Suprapubic skin (tissue), 4 donors: Measurements from ENCODE around the gene APPBP2.

ENCODE experiments used
- EP300 ChIP-seq: sonication (generic); formaldehyde crosslinking; IDR thresholded peaks from one replicate; pipeline ENCODE4 v1.6.1; 2017; ENCODE audit warnings: antibody characterized with exemption
- POLR2A ChIP-seq, 2 donors: fragments of 450-650 bp; IDR thresholded peaks; one replicate each; pipeline ENCODE4 v1.6.1; 2017; ENCODE audit warnings: antibody characterized with exemption in 2 of 2, mild to moderate bottlenecking in 2 of 2, moderate library complexity in 2 of 2
- POLR2AphosphoS5 ChIP-seq, 3 donors: sonication (generic); formaldehyde crosslinking; IDR thresholded peaks; one replicate each; pipeline ENCODE4 v1.6.1; 2017; ENCODE audit warnings: antibody characterized with exemption in 3 of 3
- TF ChIP-seq, protein P1 (sequence below), 2 donors: fragments of 200-600 bp in 1 of 2; fragments of 450-650 bp in 1 of 2; sonication (generic) in 1 of 2; IDR thresholded peaks; one replicate each; pipeline ENCODE4 v1.5.1; 2016 to 2019; ENCODE audit warnings: antibody characterized with exemption in 2 of 2, mild to moderate bottlenecking in 1 of 2, moderate library complexity in 1 of 2

DNA sequence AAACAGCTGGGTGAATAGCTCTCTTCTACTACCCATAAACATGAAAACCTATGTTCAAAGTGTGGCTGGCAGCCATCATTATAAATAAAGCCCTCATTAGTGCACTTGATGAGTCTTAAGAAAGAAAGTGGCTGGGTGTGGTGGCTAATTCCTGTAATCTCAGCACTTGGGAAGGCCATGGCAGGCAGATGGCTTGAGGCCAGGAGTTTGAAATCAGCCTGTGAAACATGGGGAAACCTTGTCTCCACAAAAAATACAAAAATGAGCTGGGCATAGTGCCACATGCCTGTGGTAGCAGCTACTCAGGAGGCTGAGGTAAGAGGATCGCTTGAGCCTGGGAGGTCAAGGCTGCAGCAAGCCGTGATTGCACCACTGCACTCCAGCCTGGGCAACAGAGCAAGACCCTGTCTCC is 28.3 kb upstream of the APPBP2 start:
- TF ChIP-seq, protein P1, sequence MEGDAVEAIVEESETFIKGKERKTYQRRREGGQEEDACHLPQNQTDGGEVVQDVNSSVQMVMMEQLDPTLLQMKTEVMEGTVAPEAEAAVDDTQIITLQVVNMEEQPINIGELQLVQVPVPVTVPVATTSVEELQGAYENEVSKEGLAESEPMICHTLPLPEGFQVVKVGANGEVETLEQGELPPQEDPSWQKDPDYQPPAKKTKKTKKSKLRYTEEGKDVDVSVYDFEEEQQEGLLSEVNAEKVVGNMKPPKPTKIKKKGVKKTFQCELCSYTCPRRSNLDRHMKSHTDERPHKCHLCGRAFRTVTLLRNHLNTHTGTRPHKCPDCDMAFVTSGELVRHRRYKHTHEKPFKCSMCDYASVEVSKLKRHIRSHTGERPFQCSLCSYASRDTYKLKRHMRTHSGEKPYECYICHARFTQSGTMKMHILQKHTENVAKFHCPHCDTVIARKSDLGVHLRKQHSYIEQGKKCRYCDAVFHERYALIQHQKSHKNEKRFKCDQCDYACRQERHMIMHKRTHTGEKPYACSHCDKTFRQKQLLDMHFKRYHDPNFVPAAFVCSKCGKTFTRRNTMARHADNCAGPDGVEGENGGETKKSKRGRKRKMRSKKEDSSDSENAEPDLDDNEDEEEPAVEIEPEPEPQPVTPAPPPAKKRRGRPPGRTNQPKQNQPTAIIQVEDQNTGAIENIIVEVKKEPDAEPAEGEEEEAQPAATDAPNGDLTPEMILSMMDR (IDR thresholded peaks at IDR 0.05) = no peak
- TF ChIP-seq POLR2A (IDR thresholded peaks at IDR 0.05) (no peak), EP300 (no peak), POLR2AphosphoS5 (IDR thresholded peaks at IDR 0.05) (no peak)
